K562 (cell line): ENCODE measurements around the gene SPEG.

Source experiments
- BHLHE40 ChIP-seq: IDR thresholded peaks from 2 replicates; pipeline ENCODE4 v1.6.1; 2011; ENCODE audit warnings: low read length, improper control_type of control experiment
- CTCF ChIP-seq, 3 experiments: IDR thresholded peaks in 2 of 3; conservative IDR thresholded peaks in 1 of 3; 2 replicates each; pipeline ENCODE4 v1.5.1; 2011 to 2012; ENCODE audit warnings: low read length in 3 of 3, mild to moderate bottlenecking in 3 of 3, control low read depth in 2 of 3, improper control_type of control experiment in 1 of 3, inconsistent platforms in 1 of 3, low read depth in 1 of 3, mixed read lengths in 1 of 3, moderate library complexity in 1 of 3; ENCODE audit not compliant: insufficient read depth in 2 of 3
- GATAD2B ChIP-seq: fragments of 450-650 bp; IDR thresholded peaks from 2 replicates; pipeline ENCODE4 v1.6.1; 2017; ENCODE audit warnings: mild to moderate bottlenecking, borderline replicate concordance
- POLR2A ChIP-seq: fragments of 450-650 bp; conservative IDR thresholded peaks from 2 replicates; pipeline ENCODE4 v1.6.1; 2016
- SIN3A ChIP-seq, 2 experiments: fragments of 150-350 bp in 1 of 2; IDR thresholded peaks; 2 replicates each; pipeline ENCODE4 v1.6.1; 2011 to 2016; ENCODE audit warnings: borderline replicate concordance in 2 of 2, low read depth in 2 of 2, low read length in 2 of 2, mild to moderate bottlenecking in 2 of 2, moderate library complexity in 2 of 2; ENCODE audit not compliant: control insufficient read depth in 1 of 2
- SRSF9 ChIP-seq: fragments of 200-400 bp; formaldehyde crosslinking; IDR thresholded peaks from 2 replicates; pipeline ENCODE4 v1.6.1; 2017; ENCODE audit warnings: low read depth, low read length, borderline replicate concordance
- TAF9B ChIP-seq: fragments of 450-650 bp; IDR thresholded peaks from 2 replicates; pipeline ENCODE4 v1.6.1; 2018; ENCODE audit warnings: mild to moderate bottlenecking; ENCODE audit not compliant: partially characterized antibody
- TSHZ1 ChIP-seq: fragments of 250-450 bp; sonication (Bioruptor Pico); IDR thresholded peaks from 2 replicates; pipeline ENCODE4 v1.4.0; 2020; ENCODE audit warnings: mild to moderate bottlenecking, moderate library complexity
- U2AF1 ChIP-seq: fragments of 200-400 bp; formaldehyde crosslinking; optimal IDR thresholded peaks from 2 replicates; pipeline ENCODE3; 2017; ENCODE audit warnings: mild to moderate bottlenecking, low read depth, low read length, moderate library complexity
- ZNF124 ChIP-seq: sonication (generic); formaldehyde crosslinking; IDR thresholded peaks from 2 replicates; pipeline ENCODE4 v1.8.1; 2022; ENCODE audit warnings: missing genetic modification reagents

GRCh38 chr2:219437141-219437540 lies 2.5 kb downstream of the SPEG start:
- no peak for TF ChIP-seq TAF9B
- TF ChIP-seq U2AF1: no peak
- no peak for TF ChIP-seq SIN3A (IDR thresholded peaks at IDR 0.05; ENCODE audit: borderline replicate concordance in 2 of 2, control insufficient read depth in 1 of 2, low read depth in 2 of 2, low read length in 2 of 2)
- no peak for TF ChIP-seq BHLHE40
- TF ChIP-seq CTCF (IDR thresholded peaks at IDR 0.05 in 2 of 3, conservative IDR thresholded peaks at IDR 0.05 in 1 of 3; ENCODE audit: insufficient read depth in 2 of 3, low read depth in 1 of 3, low read length in 3 of 3): no peak
- no peak for TF ChIP-seq TSHZ1 (CRISPR knock-in tag)
- no peak for TF ChIP-seq SRSF9
- TF ChIP-seq ZNF124 (CRISPR knock-in tag): no peak
- TF ChIP-seq POLR2A: no peak
- no peak for TF ChIP-seq GATAD2B
